GM18858 (cell line): Measurements from ENCODE around the gene SEBOX.

Source experiments
- ATAC-seq: cut with Tn5 transposase; IDR thresholded peaks from one replicate; pipeline ENCODE4 v1.9.1; 2021; ENCODE audit not compliant: unreplicated experiment

Gene SEBOX

GRCh38 chr17:28364665-28365363 is at the start of gene SEBOX:
SEBOX (minus strand) TSS chr17:28365199; CDS start chr17:28365151, 48 bp downstream.
- no peak for ATAC-seq

GRCh38 chr17:28413804-28414203 is 48.8 kb upstream of the SEBOX start:
- ATAC-seq: no peak

- no peak for ATAC-seq
Observed at GRCh38 chr17:28412099-28412498, 47.1 kb upstream of the SEBOX start.

- ATAC-seq: no peak
Observed at GRCh38 chr17:28407974-28408306, 42.9 kb upstream of the SEBOX start.

GRCh38 chr17:28407130-28407973 is 42.4 kb upstream of the SEBOX start:
- ATAC-seq: no peak

- ATAC-seq: no peak
Observed at GRCh38 chr17:28406473-28406814, 41.4 kb upstream of the SEBOX start.

- ATAC-seq: no peak
Observed at GRCh38 chr17:28405632-28406472, 40.9 kb upstream of the SEBOX start, which contains the start of gene SLC46A1. SLC46A1 (minus strand) TSS chr17:28406212; CDS start chr17:28406114, 98 bp downstream.

GRCh38 chr17:28404812-28405570 is 40.0 kb upstream of the SEBOX start:
- no peak for ATAC-seq

GRCh38 chr17:28404461-28404811 is 39.4 kb upstream of the SEBOX start:
- ATAC-seq: no peak

- ATAC-seq: no peak
Observed at GRCh38 chr17:28404007-28404406, 39.0 kb upstream of the SEBOX start.

- ATAC-seq: no peak
Observed at GRCh38 chr17:28402844-28403243, 37.8 kb upstream of the SEBOX start.

- ATAC-seq: no peak
Observed at GRCh38 chr17:28402224-28402630, 37.2 kb upstream of the SEBOX start.

- no peak for ATAC-seq
Observed at GRCh38 chr17:28399808-28400207, 34.8 kb upstream of the SEBOX start.

- no peak for ATAC-seq
Observed at GRCh38 chr17:28398280-28398981, 33.4 kb upstream of the SEBOX start.

- ATAC-seq: no peak
Observed at GRCh38 chr17:28397687-28398279, 32.8 kb upstream of the SEBOX start.

GRCh38 chr17:28397275-28397674 is 32.3 kb upstream of the SEBOX start:
- no peak for ATAC-seq

- no peak for ATAC-seq
Observed at GRCh38 chr17:28396635-28397239, 31.7 kb upstream of the SEBOX start.

GRCh38 chr17:28395968-28396367 is 31.0 kb upstream of the SEBOX start:
- ATAC-seq: no peak

GRCh38 chr17:28395426-28395825 is 30.4 kb upstream of the SEBOX start:
- ATAC-seq: no peak
